IMR-90 (cell line): Measurements from ENCODE around the gene CCDC120. TPM values are rescaled to one million over a fixed set of nuclear protein-coding genes. Genes with fewer than 3 reads are reported as not detected.

Source experiments
- ATAC-seq: fragments of 200-7000 bp; cut with Tn5 transposase; 2 replicates; pipeline ENCODE4 v1.9.1; 2020; ENCODE audit warnings: low read depth, mild to moderate bottlenecking, moderate library complexity
- BruUV-seq: library from RNA; stranded (reverse); fragments of 400-500 nt; replicated peaks from 2 replicates; lab custom pipeline; 2021; lab: Mats Ljungman, UMichigan
- CTCF ChIA-PET: fragments of 300-600 bp; formaldehyde crosslinking; extraction: SDS; loops from one replicate; lab custom pipeline; 2021; ENCODE audit warnings: antibody characterized with exemption; lab: Yijun Ruan, JAX
- POLR2A ChIA-PET: fragments of 300-600 bp; sonication (Branson Sonifier 250); formaldehyde crosslinking; loops from one replicate; lab custom pipeline; 2022; ENCODE audit warnings: antibody characterized with exemption; ENCODE audit not compliant: unreplicated experiment; lab: Charles Lee
- DNase-seq: peaks from one replicate; pipeline ENCODE4 v3.0.0; 2013
- H2AFZ ChIP-seq: replicated peaks from 2 replicates; pipeline ENCODE3; 2013; ENCODE audit warnings: low read length, mild to moderate bottlenecking; ENCODE audit not compliant: poor library complexity
- H2AK5ac ChIP-seq: 2 replicates; pipeline ENCODE4 v1.6.1; 2013; ENCODE audit warnings: low read depth, low read length, inconsistent platforms
- H2AK9ac ChIP-seq: replicated peaks from 2 replicates; pipeline ENCODE3; 2013; ENCODE audit warnings: mild to moderate bottlenecking, low read depth, low read length, moderate library complexity; ENCODE audit not compliant: poor library complexity
- H2BK120ac ChIP-seq: 2 replicates; pipeline ENCODE4 v1.6.1; 2013; ENCODE audit warnings: low read depth, low read length, inconsistent platforms
- H2BK15ac ChIP-seq: 3 replicates; pipeline ENCODE4 v1.6.1; 2013; ENCODE audit warnings: low read depth, low read length, inconsistent platforms
- H2BK20ac ChIP-seq: 2 replicates; pipeline ENCODE4 v1.6.1; 2013; ENCODE audit warnings: low read depth, mild to moderate bottlenecking, inconsistent platforms, low read length, moderate library complexity
- H2BK5ac ChIP-seq: 2 replicates; pipeline ENCODE4 v1.6.1; 2013; ENCODE audit warnings: mild to moderate bottlenecking, low read depth, low read length, inconsistent platforms; ENCODE audit not compliant: poor library complexity, severe bottlenecking
- H3K14ac ChIP-seq: replicated peaks from 2 replicates; pipeline ENCODE4 v1.6.1; 2013; ENCODE audit warnings: low read depth, low read length, inconsistent platforms
- H3K18ac ChIP-seq: 2 replicates; pipeline ENCODE4 v1.6.1; 2013; ENCODE audit warnings: low read depth, low read length, control low read depth
- H3K23ac ChIP-seq: 2 replicates; pipeline ENCODE4 v1.6.1; 2013; ENCODE audit warnings: low read depth, low read length, inconsistent platforms
- H3K27ac ChIP-seq: 2 replicates; pipeline ENCODE4 v1.5.1; 2013; ENCODE audit warnings: mild to moderate bottlenecking, control low read depth, low read length; ENCODE audit not compliant: insufficient read depth
- H3K27me3 ChIP-seq: 2 replicates; pipeline ENCODE4 v1.6.1; 2013; ENCODE audit warnings: low read length; ENCODE audit not compliant: control insufficient read depth, insufficient read depth
- H3K36me3 ChIP-seq: 2 replicates; pipeline ENCODE4 v1.6.1; 2013; ENCODE audit warnings: low read length, mixed read lengths; ENCODE audit not compliant: control insufficient read depth, insufficient read depth
- H3K4ac ChIP-seq: 2 replicates; pipeline ENCODE4 v1.6.1; 2013; ENCODE audit warnings: low read depth, low read length, inconsistent platforms
- H3K4me1 ChIP-seq: 2 replicates; pipeline ENCODE4 v1.6.1; 2013; ENCODE audit warnings: low read length, mixed read lengths; ENCODE audit not compliant: control insufficient read depth, insufficient read depth
- H3K4me2 ChIP-seq: 2 replicates; pipeline ENCODE4 v1.6.1; 2013; ENCODE audit warnings: low read depth, mild to moderate bottlenecking, control low read depth, low read length, moderate library complexity
- H3K4me3 ChIP-seq: 2 replicates; pipeline ENCODE4 v1.5.1; 2013; ENCODE audit warnings: low read depth, mild to moderate bottlenecking, control low read depth, low read length, moderate library complexity; ENCODE audit not compliant: insufficient read depth
- H3K56ac ChIP-seq: 2 replicates; pipeline ENCODE4 v1.6.1; 2013; ENCODE audit warnings: low read length, inconsistent platforms; ENCODE audit not compliant: insufficient read depth; ENCODE audit errors: extremely low read depth
- H3K79me1 ChIP-seq, 2 experiments: 2 replicates each; pipeline ENCODE4 v1.6.1; 2013; ENCODE audit warnings: low read length in 2 of 2, inconsistent platforms in 1 of 2, low read depth in 1 of 2
- H3K9ac ChIP-seq: 2 replicates; pipeline ENCODE4 v1.6.1; 2013; ENCODE audit warnings: low read depth, low read length, control low read depth
- H3K9me1 ChIP-seq: 2 replicates; pipeline ENCODE4 v1.6.1; 2013; ENCODE audit warnings: low read length, inconsistent platforms; ENCODE audit not compliant: insufficient read depth
- H3K9me3 ChIP-seq: 2 replicates; pipeline ENCODE4 v1.6.1; 2013; ENCODE audit warnings: low read length; ENCODE audit not compliant: control insufficient read depth, insufficient read depth
- H4K20me1 ChIP-seq: 2 replicates; pipeline ENCODE4 v1.6.1; 2013; ENCODE audit warnings: low read length, inconsistent platforms; ENCODE audit not compliant: insufficient read depth
- H4K5ac ChIP-seq: 2 replicates; pipeline ENCODE4 v1.6.1; 2013; ENCODE audit warnings: mild to moderate bottlenecking, low read depth, low read length, control low read depth
- H4K8ac ChIP-seq, 2 experiments: 2 replicates each; pipeline ENCODE4 v1.6.1; 2013; ENCODE audit warnings: low read depth in 2 of 2, low read length in 2 of 2, control low read depth in 1 of 2, inconsistent platforms in 1 of 2
- H4K91ac ChIP-seq: 2 replicates; pipeline ENCODE4 v1.6.1; 2013; ENCODE audit warnings: low read depth, low read length, inconsistent platforms; ENCODE audit not compliant: insufficient read depth
- MAFK ChIP-seq: IDR thresholded peaks from 2 replicates; pipeline ENCODE4 v1.6.1; 2012; ENCODE audit warnings: low read depth, low read length, improper control_type of control experiment
- MXI1 ChIP-seq: IDR thresholded peaks from 2 replicates; pipeline ENCODE4 v1.6.1; 2012; ENCODE audit warnings: low read depth, mild to moderate bottlenecking, low read length, moderate library complexity, borderline replicate concordance
- WGBS, 2 experiments: methylation state at CpG; one replicate each; pipeline versions ENCODE4 v1.1.5 to v1.1.7; 2013; ENCODE audit warnings: missing lambda C conversion rate in 2 of 2; ENCODE audit not compliant: insufficient read length in 1 of 2; ENCODE audit errors: extremely low coverage in 2 of 2; 5-methylcytosine and 5-hydroxymethylcytosine counted together
- dilution Hi-C: fragments of 300-500 bp; cut with HindIII; formaldehyde crosslinking; loops from one replicate; pipeline ENCODE4 v1.14.3; 2018; ENCODE audit warnings: low sequenced_read_pairs; ENCODE audit not compliant: unreplicated experiment
- in situ Hi-C: fragments of 300-500 bp; cut with MboI; formaldehyde crosslinking; loops from 3 replicates; pipeline ENCODE4 v1.14.3; 2019; ENCODE audit warnings: low sequenced_read_pairs, inconsistent platforms, mixed read lengths
- intact Hi-C: fragments of 100-400 bp; cut with micrococcal nuclease; formaldehyde crosslinking; loops from 2 replicates; pipeline ENCODE4 v1.10.0; 2022
- polyA plus RNA-seq, 3 experiments: library from polyadenylated mRNA; depleted of rRNA; stranded (reverse); fragments of >200 nt; gene quantifications; 2 replicates each; pipeline ENCODE4 v1.2.3, GENCODE V29; 2012; ENCODE audit warnings: low replicate concordance in 1 of 3
- total RNA-seq: library from RNA; depleted of rRNA; stranded (reverse); fragments of >200 nt; gene quantifications from 2 replicates; pipeline ENCODE4 v1.2.3, GENCODE V29; 2012

The CCDC120 gene
- total and polyA plus RNA-seq, 2 of the 4 experiments (the other 2 are of a cell fraction), result 0.18 to 2.0 TPM

GRCh38 chrX:49102190-49102589 lies 43.4 kb downstream of the CCDC120 start:
- H3K36me3 ChIP-seq, result no peaks in the 10 kb centered on the region
- no peak overlapping the region for H2AK9ac ChIP-seq
- no peak overlapping the region for H2AFZ ChIP-seq
- intact Hi-C loops, result no loop called here
- no peak overlapping the region for H3K4me2 ChIP-seq
- no peak overlapping the region for H3K4me3 ChIP-seq
- H3K4me1 ChIP-seq, result no peaks in the 10 kb centered on the region
- no peak overlapping the region; a peak in 1 of 4 replicates for H4K8ac ChIP-seq
- CTCF ChIA-PET, result no interaction called here
- ATAC-seq (no peak), DNase-seq (no peak)
- no peak overlapping the region for H3K27ac ChIP-seq
- H3K23ac ChIP-seq, result no peak overlapping the region
- no peaks in the 10 kb centered on the region for H3K9me3 ChIP-seq
- no peak overlapping the region for H3K56ac ChIP-seq
- H4K20me1 ChIP-seq, result no peaks in the 10 kb centered on the region
- POLR2A ChIA-PET, result no interaction called here
- no peak for TF ChIP-seq MAFK
- no peak for TF ChIP-seq MXI1
- H3K4ac ChIP-seq, result no peak overlapping the region
- no peak overlapping the region for H3K14ac ChIP-seq
- H3K9ac ChIP-seq, result no peak overlapping the region
- H3K9me1 ChIP-seq, result no peaks in the 10 kb centered on the region
- 83% methylated on average over 1 of the region's 9 CpGs; no CpG with 5 or more reads in 1 of the 2 experiments for WGBS, 2 experiments
- H2BK15ac ChIP-seq, result no peak overlapping the region
- no peak overlapping the region for H4K91ac ChIP-seq
- in situ Hi-C loops, result no loop called here
- H4K5ac ChIP-seq, result no peak overlapping the region
- no peak overlapping the region for H2BK120ac ChIP-seq
- no peaks in the 10 kb centered on the region for H3K27me3 ChIP-seq
- BruUV-seq, result no TSS peak
- no peak overlapping the region for H3K18ac ChIP-seq
- dilution Hi-C loops, result no loop called here
- no peak overlapping the region for H2AK5ac ChIP-seq
- no peak overlapping the region for H2BK5ac ChIP-seq
- H3K79me1 ChIP-seq, result no peaks in the 10 kb centered on the region
- no peak overlapping the region for H2BK20ac ChIP-seq
